Keratinocyte (primary cell): ENCODE data around the gene BOD1.

ENCODE experiments used
- EZH2 ChIP-seq: IDR thresholded peaks from one replicate; pipeline ENCODE4 v1.6.1; 2012; ENCODE audit warnings: inconsistent platforms, mild to moderate bottlenecking, low read length, moderate library complexity
- TF ChIP-seq, protein P1 (sequence below), 3 experiments: IDR thresholded peaks in 1 of 3; conservative IDR thresholded peaks in 1 of 3; optimal IDR thresholded peaks in 1 of 3; 2 replicates in 2 of 3; 3 replicates in 1 of 3; pipeline versions ENCODE3 to v1.5.1; 2011; ENCODE audit warnings: low read length in 3 of 3, mild to moderate bottlenecking in 3 of 3, moderate library complexity in 2 of 3, control low read depth in 1 of 3, inconsistent platforms in 1 of 3; ENCODE audit not compliant: insufficient read depth in 2 of 3; ENCODE audit errors: extremely low read depth in 1 of 3

GRCh38 chr5:173628501-173628900 lies 12.1 kb upstream of the BOD1 start:
- TF ChIP-seq, protein P1, sequence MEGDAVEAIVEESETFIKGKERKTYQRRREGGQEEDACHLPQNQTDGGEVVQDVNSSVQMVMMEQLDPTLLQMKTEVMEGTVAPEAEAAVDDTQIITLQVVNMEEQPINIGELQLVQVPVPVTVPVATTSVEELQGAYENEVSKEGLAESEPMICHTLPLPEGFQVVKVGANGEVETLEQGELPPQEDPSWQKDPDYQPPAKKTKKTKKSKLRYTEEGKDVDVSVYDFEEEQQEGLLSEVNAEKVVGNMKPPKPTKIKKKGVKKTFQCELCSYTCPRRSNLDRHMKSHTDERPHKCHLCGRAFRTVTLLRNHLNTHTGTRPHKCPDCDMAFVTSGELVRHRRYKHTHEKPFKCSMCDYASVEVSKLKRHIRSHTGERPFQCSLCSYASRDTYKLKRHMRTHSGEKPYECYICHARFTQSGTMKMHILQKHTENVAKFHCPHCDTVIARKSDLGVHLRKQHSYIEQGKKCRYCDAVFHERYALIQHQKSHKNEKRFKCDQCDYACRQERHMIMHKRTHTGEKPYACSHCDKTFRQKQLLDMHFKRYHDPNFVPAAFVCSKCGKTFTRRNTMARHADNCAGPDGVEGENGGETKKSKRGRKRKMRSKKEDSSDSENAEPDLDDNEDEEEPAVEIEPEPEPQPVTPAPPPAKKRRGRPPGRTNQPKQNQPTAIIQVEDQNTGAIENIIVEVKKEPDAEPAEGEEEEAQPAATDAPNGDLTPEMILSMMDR (optimal IDR thresholded peaks at IDR 0.05 in 1 of 3, IDR thresholded peaks at IDR 0.05 in 1 of 3, conservative IDR thresholded peaks at IDR 0.05 in 1 of 3; ENCODE audit: extremely low read depth in 1 of 3, insufficient read depth in 2 of 3, low read length in 3 of 3): no peak
- no peak for TF ChIP-seq EZH2
